Fibroblast of pulmonary artery (primary cell): ENCODE data around the gene ASMT.

Experiments
- DNase-seq: peaks from one replicate; pipeline ENCODE4 v3.0.0-alpha.2; 2010; ENCODE audit warnings: low read depth
- H3K4me3 ChIP-seq: replicated peaks from 2 replicates; pipeline ENCODE4 v1.5.1; 2011; ENCODE audit warnings: low read depth, mild to moderate bottlenecking, control low read depth, low read length, moderate library complexity
- TF ChIP-seq, protein P1 (sequence below): IDR thresholded peaks from 2 replicates; pipeline ENCODE4 v1.5.1; 2011; ENCODE audit warnings: mild to moderate bottlenecking, control low read depth, low read length, inconsistent platforms; ENCODE audit errors: missing control alignments

The ASMT gene

GRCh38 chrX:1598876-1599790, 15.7 kb upstream of the ASMT start:
- H3K4me3 ChIP-seq: no peak overlapping the region
- DNase-seq: no peak
- TF ChIP-seq, protein P1, sequence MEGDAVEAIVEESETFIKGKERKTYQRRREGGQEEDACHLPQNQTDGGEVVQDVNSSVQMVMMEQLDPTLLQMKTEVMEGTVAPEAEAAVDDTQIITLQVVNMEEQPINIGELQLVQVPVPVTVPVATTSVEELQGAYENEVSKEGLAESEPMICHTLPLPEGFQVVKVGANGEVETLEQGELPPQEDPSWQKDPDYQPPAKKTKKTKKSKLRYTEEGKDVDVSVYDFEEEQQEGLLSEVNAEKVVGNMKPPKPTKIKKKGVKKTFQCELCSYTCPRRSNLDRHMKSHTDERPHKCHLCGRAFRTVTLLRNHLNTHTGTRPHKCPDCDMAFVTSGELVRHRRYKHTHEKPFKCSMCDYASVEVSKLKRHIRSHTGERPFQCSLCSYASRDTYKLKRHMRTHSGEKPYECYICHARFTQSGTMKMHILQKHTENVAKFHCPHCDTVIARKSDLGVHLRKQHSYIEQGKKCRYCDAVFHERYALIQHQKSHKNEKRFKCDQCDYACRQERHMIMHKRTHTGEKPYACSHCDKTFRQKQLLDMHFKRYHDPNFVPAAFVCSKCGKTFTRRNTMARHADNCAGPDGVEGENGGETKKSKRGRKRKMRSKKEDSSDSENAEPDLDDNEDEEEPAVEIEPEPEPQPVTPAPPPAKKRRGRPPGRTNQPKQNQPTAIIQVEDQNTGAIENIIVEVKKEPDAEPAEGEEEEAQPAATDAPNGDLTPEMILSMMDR: no peak

DNA sequence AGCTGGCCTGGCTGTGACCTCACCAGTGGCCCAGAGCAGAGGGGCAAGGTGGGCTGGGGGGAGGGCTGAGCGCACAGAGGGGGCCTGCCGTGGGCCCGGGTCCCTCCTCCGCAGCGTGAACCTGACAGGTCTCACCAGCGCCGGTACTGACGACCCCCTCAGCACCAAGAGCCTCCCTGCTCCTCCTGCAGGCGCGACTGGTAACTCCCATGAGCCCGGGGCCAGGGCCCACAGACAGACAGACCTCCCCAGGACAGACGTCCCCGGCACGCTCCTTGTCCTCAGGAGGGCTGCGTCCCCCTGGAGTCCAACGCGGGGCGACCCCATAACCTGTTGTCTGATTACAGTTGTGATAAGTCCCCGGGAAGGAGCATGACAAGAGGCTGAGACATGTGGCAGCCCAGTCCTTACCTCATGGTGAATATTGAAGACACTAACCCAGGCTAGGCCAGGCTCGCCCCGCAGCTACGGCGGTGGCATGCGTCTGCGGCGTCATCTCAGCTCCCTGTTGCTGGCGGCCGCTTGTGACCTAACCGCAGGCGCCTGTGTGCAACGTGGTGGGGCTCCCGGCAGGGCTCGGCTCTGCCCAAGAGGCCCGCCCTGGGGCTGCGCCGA, 15.0 kb upstream of the ASMT start:
- TF ChIP-seq, protein P1: no peak
- no peak overlapping the region for H3K4me3 ChIP-seq
- no peak for DNase-seq

DNA sequence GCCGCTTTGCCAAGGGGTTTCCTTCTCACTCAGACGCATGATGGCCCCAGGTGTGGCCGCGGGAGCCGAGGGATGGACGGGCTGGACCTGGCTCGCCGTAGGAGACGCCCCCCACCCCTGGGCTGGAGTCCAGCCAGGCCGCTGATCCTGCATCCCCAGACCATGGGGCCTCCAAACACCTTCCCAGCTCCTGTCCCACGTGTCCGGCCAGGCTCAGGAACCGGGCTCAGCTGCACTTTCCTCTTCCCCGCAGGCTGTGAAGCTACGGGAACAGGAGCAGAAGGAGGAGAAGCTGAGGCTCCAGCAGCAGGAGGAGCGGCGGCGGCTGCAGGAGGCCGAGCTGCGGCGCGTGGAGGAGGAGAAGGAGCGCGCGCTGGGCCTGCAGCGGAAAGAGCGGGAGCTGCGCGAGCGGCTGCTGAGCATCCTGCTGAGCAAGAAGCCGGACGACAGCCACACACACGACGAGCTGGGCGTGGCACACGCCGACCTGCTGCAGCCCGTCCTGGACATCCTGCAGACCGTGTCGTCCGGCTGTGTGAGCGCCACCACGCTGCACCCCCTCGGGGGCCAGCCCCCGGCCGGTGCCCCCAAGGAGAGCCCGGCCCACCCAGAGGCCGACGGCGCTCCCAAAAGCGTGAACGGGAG, 14.3 kb upstream of the ASMT start:
- H3K4me3 ChIP-seq: no peak overlapping the region
- TF ChIP-seq, protein P1: no peak
- no peak for DNase-seq

GRCh38 chrX:1601051-1601767, 13.7 kb upstream of the ASMT start:
- H3K4me3 ChIP-seq: no peak overlapping the region
- TF ChIP-seq, protein P1: no peak
- no peak for DNase-seq

GRCh38 chrX:1601768-1602085, 13.1 kb upstream of the ASMT start:
- TF ChIP-seq, protein P1: no peak

GRCh38 chrX:1602299-1602698, 12.6 kb upstream of the ASMT start:
- TF ChIP-seq, protein P1: no peak
- H3K4me3 ChIP-seq: no peak overlapping the region
- no peak for DNase-seq

More at GRCh38 chrX:1601768-1602085, 13.1 kb upstream of the ASMT start:
- DNase-seq: no peak
- H3K4me3 ChIP-seq: no peak overlapping the region
